Renal cortical epithelial cell (primary cell): ENCODE data around the gene VPS36. TPM values are rescaled to one million over a fixed set of nuclear protein-coding genes. Genes with fewer than 3 reads are reported as not detected.
A peak's percentile ranks its signal among the peaks of the same experiment; 100 is the strongest.
"Not testable (repeated sequence)": the region's sequence is repeated elsewhere in the genome, so short reads cannot be mapped to it uniquely, and the experiment has no call there.

ENCODE experiments used
- DNase-seq: peaks from one replicate; pipeline ENCODE4 v3.0.0-alpha.2; 2011; ENCODE audit warnings: low read depth
- total RNA-seq: library from RNA; depleted of rRNA; stranded (reverse); fragments of >200 nt; gene quantifications from 2 replicates; pipeline ENCODE4 v1.2.3, GENCODE V29; 2014

Gene VPS36
- total RNA-seq, 1 donor from 2014 or later, result 41.4 TPM

GRCh38 chr13:52446265-52446664, 4.2 kb downstream of the VPS36 start:
- DNase-seq, result no peak

- DNase-seq, result no peak
These were observed 18.0 kb downstream of the VPS36 start for GRCh38 chr13:52432456-52432855.

- DNase-seq, result peak; percentile 66
These were observed 22.1 kb downstream of the VPS36 start for GRCh38 chr13:52428295-52428694.

GRCh38 chr13:52421216-52421615, 29.2 kb downstream of the VPS36 start:
- no peak for DNase-seq

- DNase-seq, result no peak
These were observed 31.4 kb downstream of the VPS36 start for GRCh38 chr13:52419080-52419479.

- DNase-seq, result peak; percentile 54
These were observed 35.5 kb downstream of the VPS36 start for GRCh38 chr13:52414963-52415362.

GRCh38 chr13:52414051-52414450, 36.4 kb downstream of the VPS36 start:
- DNase-seq, result no peak

GRCh38 chr13:52412128-52412527, 38.3 kb downstream of the VPS36 start:
- no peak for DNase-seq

GRCh38 chr13:52411629-52412028, 38.8 kb downstream of the VPS36 start:
- peak; percentile 97 for DNase-seq

GRCh38 chr13:52408071-52408658, 42.3 kb downstream of the VPS36 start:
- DNase-seq, result not testable (repeated sequence)

- not testable (repeated sequence) for DNase-seq
These were observed 43.0 kb downstream of the VPS36 start for GRCh38 chr13:52407436-52407835.

GRCh38 chr13:52406629-52407028, 43.8 kb downstream of the VPS36 start:
- no peak for DNase-seq

- no peak for DNase-seq
These were observed 44.5 kb downstream of the VPS36 start, which contains the start of gene THSD1 for GRCh38 chr13:52405767-52406494. Gene THSD1, minus strand, starts transcription at chr13:52406172. Its CDS starts 3,572 bp downstream, at chr13:52402600.

- DNase-seq, result peak; percentile 23
These were observed 45.1 kb downstream of the VPS36 start for GRCh38 chr13:52405369-52405766.

- peak; percentile 56 for DNase-seq
These were observed 50.7 kb downstream of the VPS36 start for GRCh38 chr13:52399708-52400107.

- no peak for DNase-seq
These were observed 51.4 kb downstream of the VPS36 start for GRCh38 chr13:52399046-52399445.

GRCh38 chr13:52395704-52396103, 54.7 kb downstream of the VPS36 start:
- no peak for DNase-seq

- DNase-seq, result no peak
These were observed 55.8 kb downstream of the VPS36 start for GRCh38 chr13:52394586-52394985.

- no peak for DNase-seq
These were observed 56.7 kb downstream of the VPS36 start for GRCh38 chr13:52393572-52394357.

GRCh38 chr13:52387721-52388120, 62.7 kb downstream of the VPS36 start:
- DNase-seq, result no peak

GRCh38 chr13:52385870-52386269, 64.6 kb downstream of the VPS36 start:
- DNase-seq, result no peak

- DNase-seq, result no peak
These were observed 67.1 kb downstream of the VPS36 start for GRCh38 chr13:52383366-52383765.

GRCh38 chr13:52378312-52378711, 72.1 kb downstream of the VPS36 start:
- DNase-seq, result no peak
